HG03558 (cell line): ENCODE results near the gene CCDC63.
"Not testable (repeated sequence)": the region's sequence is repeated elsewhere in the genome, so short reads cannot be mapped to it uniquely, and the experiment has no call there.

Experiments
- ATAC-seq: cut with Tn5 transposase; IDR thresholded peaks from one replicate; pipeline ENCODE4 v1.9.1; 2021; ENCODE audit warnings: moderate number of reproducible peaks; ENCODE audit not compliant: unreplicated experiment; ENCODE audit errors: extremely low read depth

CCDC63 gene

DNA sequence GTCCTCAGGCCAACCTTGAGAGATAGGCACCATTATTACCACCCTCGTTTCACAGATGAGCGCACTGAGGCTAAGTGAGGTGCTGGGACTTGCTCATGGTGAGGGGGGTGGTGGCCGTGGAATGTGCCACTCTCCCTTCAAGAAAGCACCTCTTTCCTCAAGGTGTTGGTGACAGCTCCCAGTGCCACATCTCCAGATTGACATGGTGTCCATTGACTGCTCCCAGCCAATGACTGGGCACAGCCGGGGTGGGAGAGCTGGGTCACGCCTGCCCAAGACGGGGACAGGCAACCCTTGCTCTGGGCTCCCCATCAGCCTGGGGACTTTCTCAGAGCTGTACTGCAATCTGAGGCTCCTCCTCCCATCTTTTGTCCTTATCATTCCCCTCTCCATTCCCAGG, 94.6 kb downstream of the CCDC63 start:
- no peak for ATAC-seq

DNA sequence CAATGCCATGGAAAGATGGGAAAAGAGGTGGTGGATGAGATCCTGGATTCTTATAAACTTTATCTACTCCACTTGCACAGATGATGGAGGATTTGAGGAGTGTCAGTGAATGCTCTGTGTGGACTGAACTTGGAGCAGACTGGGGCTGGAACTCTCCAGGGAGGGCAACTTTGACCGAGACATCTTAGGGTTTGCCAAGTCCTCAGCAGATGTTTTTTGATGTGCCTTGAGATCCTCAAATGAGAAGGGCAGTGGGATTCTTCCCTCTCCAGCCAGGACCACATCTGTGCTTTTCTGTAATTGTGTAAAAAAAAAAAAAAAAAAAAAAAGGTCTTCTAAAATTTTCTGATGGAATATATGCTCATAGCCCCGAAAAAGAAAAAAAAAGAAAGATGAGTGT, 96.6 kb downstream of the CCDC63 start:
- ATAC-seq = no peak

DNA sequence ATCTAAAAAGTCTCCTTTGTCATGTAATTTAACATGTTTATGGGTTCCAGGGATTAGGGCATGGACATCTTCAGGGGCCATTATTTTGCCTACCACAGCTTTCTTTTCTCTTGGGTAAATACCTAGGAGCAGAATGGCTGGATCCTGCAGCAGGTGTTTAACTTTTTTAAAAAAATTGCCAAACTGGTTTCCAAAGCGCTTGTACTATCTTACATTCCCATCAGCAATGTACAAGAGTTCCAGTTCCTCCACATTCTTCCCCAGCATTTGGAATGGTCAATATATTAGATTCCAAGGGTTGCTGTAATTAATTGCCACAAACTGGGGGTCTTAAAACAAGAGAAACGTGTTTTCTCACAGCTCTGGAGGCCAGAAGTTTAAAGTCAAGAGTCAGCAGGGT, 101.3 kb downstream of the CCDC63 start:
- ATAC-seq = no peak

DNA sequence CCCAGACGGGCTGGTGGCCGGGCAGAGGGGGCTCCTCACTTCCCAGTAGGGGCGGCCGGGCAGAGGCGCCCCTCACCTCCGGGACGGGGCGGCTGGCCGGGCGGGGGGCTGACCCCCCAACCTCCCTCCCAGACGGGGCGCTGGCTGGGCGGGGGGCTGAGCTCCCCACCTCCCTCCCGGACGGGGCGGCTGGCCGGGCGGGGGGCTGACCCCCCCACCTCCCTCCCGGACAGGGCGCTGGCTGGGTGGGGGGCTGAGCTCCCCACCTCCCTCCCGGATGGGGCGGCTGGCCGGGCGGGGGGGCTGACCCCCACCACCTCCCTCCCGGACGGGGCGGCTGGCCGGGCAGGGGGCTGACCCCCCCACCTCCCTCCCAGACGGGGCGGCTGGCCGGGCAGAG, 103.7 kb downstream of the CCDC63 start:
- not testable (repeated sequence) for ATAC-seq

DNA sequence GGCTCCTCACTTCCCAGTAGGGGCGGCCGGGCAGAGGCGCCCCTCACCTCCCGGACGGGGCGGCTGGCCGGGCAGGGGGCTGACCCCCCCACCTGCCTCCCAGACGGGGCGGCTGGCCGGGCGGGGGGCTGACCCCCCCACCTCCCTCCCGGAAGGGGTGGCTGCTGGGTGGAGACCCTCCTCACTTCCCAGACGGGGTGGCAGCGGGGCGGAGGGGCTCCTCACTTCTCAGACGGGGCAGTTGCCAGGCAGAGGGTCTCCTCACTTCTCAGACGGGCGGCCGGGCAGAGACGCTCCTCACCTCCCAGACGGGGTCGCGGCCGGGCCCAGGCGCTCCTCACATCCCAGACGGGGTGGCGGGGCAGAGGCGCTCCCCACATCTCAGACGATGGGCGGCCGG, 104.1 kb downstream of the CCDC63 start:
- not testable (repeated sequence) for ATAC-seq
